ENCODE results near the gene RPS19BP1.

RPS19BP1 gene

GRCh38 chr22:39559456-39560105 lies 27.0 kb upstream of the RPS19BP1 start:
- Histone ChIP-seq H3K4me1 (ENCODE audit: control insufficient read depth, insufficient read depth, low read length) (peaks cover 4% of the 10 kb centered on the region), H3K36me3 (ENCODE audit: control insufficient read depth, insufficient read depth, low read length) (no peaks in the 10 kb centered on the region), H3K27me3 (ENCODE audit: control insufficient read depth, insufficient read depth, low read length) (peaks cover 33% of the 10 kb centered on the region), H3K27ac (ENCODE audit: low read length) (no peak overlapping the region), H3K9me3 (ENCODE audit: control insufficient read depth, insufficient read depth, low read length) (no peaks in the 10 kb centered on the region), H3K4me3 (ENCODE audit: low read length) (no peak overlapping the region)
- peak; percentile 47 for DNase-seq (ENCODE audit: low read depth, low spot score)
- WGBS (ENCODE audit: insufficient coverage, insufficient read length) = no CpG with 5 or more reads among the region's 11 CpGs

DNA sequence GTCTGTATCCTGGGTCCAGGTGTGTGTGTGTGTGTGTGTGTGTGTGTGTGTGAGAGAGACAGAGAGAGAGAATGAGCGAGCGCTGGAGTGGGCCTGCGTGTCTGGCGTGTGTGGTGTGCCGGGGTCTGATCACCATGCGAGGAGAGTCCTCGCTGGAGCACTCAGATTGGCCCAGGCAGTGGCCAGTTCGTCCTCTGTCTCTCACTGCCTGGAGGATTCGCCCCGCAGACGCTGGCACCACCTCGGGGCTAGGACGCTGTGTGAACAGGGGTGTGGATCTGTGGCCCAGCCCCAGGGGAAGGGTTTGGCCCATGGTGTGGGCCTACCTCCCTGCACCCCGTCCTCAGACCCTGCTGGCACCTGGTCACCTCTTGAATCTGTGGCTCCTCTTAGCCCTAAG lies 26.4 kb upstream of the RPS19BP1 start:
- no CpG with 5 or more reads among the region's 14 CpGs for WGBS (ENCODE audit: insufficient coverage, insufficient read length)
- H3K27me3 ChIP-seq (ENCODE audit: control insufficient read depth, insufficient read depth, low read length) = peaks cover 33% of the 10 kb centered on the region
- no peaks in the 10 kb centered on the region for H3K9me3 ChIP-seq (ENCODE audit: control insufficient read depth, insufficient read depth, low read length)
- no peak overlapping the region for H3K27ac ChIP-seq (ENCODE audit: low read length)
- DNase-seq (ENCODE audit: low read depth, low spot score) = no peak
- H3K4me1 ChIP-seq (ENCODE audit: control insufficient read depth, insufficient read depth, low read length) = peaks cover 4% of the 10 kb centered on the region
- no peak overlapping the region for H3K4me3 ChIP-seq (ENCODE audit: low read length)
- no peaks in the 10 kb centered on the region for H3K36me3 ChIP-seq (ENCODE audit: control insufficient read depth, insufficient read depth, low read length)

GRCh38 chr22:39558254-39558727 lies 25.7 kb upstream of the RPS19BP1 start:
- no CpG with 5 or more reads among the region's 34 CpGs for WGBS (ENCODE audit: insufficient coverage, insufficient read length)
- Histone ChIP-seq H3K4me3 (ENCODE audit: low read length) (no peak overlapping the region), H3K27ac (ENCODE audit: low read length) (no peak overlapping the region), H3K36me3 (ENCODE audit: control insufficient read depth, insufficient read depth, low read length) (no peaks in the 10 kb centered on the region), H3K4me1 (ENCODE audit: control insufficient read depth, insufficient read depth, low read length) (peaks cover 4% of the 10 kb centered on the region), H3K9me3 (ENCODE audit: control insufficient read depth, insufficient read depth, low read length) (no peaks in the 10 kb centered on the region), H3K27me3 (ENCODE audit: control insufficient read depth, insufficient read depth, low read length) (peaks cover 33% of the 10 kb centered on the region)
- no peak for DNase-seq (ENCODE audit: low read depth, low spot score)

DNA sequence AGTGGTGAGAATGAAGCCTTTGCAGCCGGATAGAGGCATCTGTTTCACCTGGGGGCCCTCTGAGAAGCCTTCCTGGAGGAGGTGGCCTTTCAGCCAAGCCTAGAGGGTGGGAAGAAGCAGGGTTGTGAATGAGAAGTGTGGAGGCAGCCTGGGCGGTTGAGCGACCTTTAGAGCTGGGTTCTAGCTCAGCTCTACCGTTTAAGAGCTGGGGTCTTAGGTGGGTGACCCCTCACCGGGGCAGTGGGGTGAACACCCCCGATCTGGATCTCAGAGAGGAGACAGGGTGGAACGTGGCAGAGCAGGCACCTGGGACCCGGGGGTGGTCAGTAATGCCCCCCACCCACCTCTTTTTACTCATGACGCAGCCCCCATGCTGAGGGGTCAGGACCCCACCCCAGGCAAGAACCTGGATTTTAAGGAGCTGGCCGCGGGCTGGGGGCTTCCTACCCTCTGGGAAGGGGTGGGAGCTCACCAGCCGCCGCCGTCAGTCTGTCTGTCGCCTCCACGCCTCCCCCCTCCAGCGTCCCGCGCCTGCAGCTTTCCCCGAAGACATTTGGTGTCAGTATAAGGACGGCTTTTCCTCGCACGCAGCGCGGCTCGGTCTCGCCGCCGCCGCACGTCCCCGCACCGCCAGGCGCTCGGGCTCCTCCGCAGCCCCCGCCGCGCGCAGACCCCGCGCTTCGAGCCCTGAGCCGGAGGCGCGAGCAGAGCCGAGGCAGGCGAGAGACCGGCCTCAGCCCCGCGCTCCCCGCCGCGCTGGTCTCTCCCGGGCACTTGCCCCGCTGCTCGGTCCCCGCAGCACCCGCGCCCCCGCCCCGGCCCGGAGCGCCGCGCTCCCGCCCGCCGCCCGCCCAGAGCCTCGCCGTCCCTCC lies 24.7 kb upstream of the RPS19BP1 start:
- Histone ChIP-seq H3K36me3 (ENCODE audit: control insufficient read depth, insufficient read depth, low read length) (no peaks in the 10 kb centered on the region), H3K4me1 (ENCODE audit: control insufficient read depth, insufficient read depth, low read length) (peaks cover 4% of the 10 kb centered on the region), H3K9me3 (ENCODE audit: control insufficient read depth, insufficient read depth, low read length) (no peaks in the 10 kb centered on the region), H3K27ac (ENCODE audit: low read length) (no peak overlapping the region), H3K4me3 (ENCODE audit: low read length) (no peak overlapping the region), H3K27me3 (ENCODE audit: control insufficient read depth, insufficient read depth, low read length) (peaks cover 33% of the 10 kb centered on the region)
- WGBS (ENCODE audit: insufficient coverage, insufficient read length) = no CpG with 5 or more reads among the region's 72 CpGs
- DNase-seq (ENCODE audit: low read depth, low spot score) = no peak

DNA sequence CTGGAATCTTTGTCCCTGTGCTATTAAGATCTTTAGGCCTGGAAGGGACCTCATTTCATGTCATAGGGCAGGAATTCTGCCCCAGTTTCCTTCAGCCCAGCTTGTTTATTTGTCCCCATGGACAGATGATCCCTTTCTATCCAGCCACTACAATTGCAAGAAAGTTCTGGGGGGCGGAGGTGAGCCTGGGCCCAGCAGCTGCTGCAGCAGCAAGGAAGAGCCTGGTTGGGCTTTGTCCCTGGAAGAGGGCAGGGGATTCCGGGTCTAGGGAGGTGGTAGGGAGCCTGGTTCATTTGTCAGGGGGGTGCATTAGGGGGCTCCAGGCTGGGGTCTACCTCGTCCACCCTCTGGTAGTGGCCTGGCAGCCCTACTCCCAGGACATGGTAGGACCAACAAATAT lies 21.6 kb upstream of the RPS19BP1 start:
- Histone ChIP-seq H3K4me1 (ENCODE audit: control insufficient read depth, insufficient read depth, low read length) (no peaks in the 10 kb centered on the region; the same call in 1 of the 2 replicates), H3K27me3 (ENCODE audit: control insufficient read depth, insufficient read depth, low read length) (peaks cover 33% of the 10 kb centered on the region), H3K27ac (ENCODE audit: low read length) (no peak overlapping the region), H3K36me3 (ENCODE audit: control insufficient read depth, insufficient read depth, low read length) (no peaks in the 10 kb centered on the region), H3K9me3 (ENCODE audit: control insufficient read depth, insufficient read depth, low read length) (no peaks in the 10 kb centered on the region), H3K4me3 (ENCODE audit: low read length) (no peak overlapping the region)
- no peak for DNase-seq (ENCODE audit: low read depth, low spot score)
- no CpG with 5 or more reads among the region's 3 CpGs for WGBS (ENCODE audit: insufficient coverage, insufficient read length)

GRCh38 chr22:39553429-39553828 lies 20.9 kb upstream of the RPS19BP1 start:
- DNase-seq (ENCODE audit: low read depth, low spot score) = no peak
- no peaks in the 10 kb centered on the region for H3K9me3 ChIP-seq (ENCODE audit: control insufficient read depth, insufficient read depth, low read length)
- no peak overlapping the region for H3K4me3 ChIP-seq (ENCODE audit: low read length)
- H3K27ac ChIP-seq (ENCODE audit: low read length) = no peak overlapping the region
- WGBS (ENCODE audit: insufficient coverage, insufficient read length) = no CpG with 5 or more reads among the region's 3 CpGs
- H3K4me1 ChIP-seq (ENCODE audit: control insufficient read depth, insufficient read depth, low read length) = no peaks in the 10 kb centered on the region; the same call in 1 of the 2 replicates
- H3K27me3 ChIP-seq (ENCODE audit: control insufficient read depth, insufficient read depth, low read length) = peaks cover 27% of the 10 kb centered on the region
- H3K36me3 ChIP-seq (ENCODE audit: control insufficient read depth, insufficient read depth, low read length) = no peaks in the 10 kb centered on the region

GRCh38 chr22:39547587-39547947 lies 15.0 kb upstream of the RPS19BP1 start:
- no peak for DNase-seq (ENCODE audit: low read depth, low spot score)
- H3K27me3 ChIP-seq (ENCODE audit: control insufficient read depth, insufficient read depth, low read length) = peaks cover 2% of the 10 kb centered on the region; the same call in 1 of the 2 replicates
- WGBS (ENCODE audit: insufficient coverage, insufficient read length) = no CpG with 5 or more reads among the region's 2 CpGs

DNA sequence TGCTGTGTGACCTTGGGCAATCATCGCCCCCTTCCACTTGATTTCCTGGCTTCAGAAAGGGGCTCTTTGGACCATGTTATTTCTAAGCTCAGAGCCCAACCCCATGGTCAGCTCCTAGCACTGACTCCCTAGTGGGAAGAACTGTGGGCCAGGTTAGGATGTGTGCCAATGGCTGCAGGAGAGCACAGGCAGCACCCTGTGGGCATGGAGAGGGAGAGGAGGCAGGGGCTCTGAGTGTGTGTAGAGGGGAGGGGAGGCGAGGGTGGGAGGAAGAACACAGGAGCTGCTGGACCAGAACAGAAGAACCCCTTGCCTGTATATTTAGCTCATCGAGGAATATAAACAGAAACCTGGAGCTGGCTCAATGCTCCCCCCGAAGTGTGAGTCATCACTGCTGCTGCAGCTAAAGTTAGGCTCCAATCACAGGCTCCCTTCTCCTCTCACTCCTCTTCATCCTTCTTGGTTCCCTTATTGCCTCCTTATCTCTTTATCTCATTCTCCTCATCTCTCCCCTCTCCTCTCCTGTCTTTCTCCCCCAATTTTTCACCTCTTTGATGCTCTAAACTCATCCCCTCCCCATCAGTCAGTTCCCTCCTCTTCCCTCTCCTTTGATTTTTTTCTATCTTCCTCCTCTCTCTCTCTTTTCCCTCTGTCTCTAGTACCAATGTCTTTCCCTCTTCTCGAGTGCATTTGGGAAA lies 14.5 kb upstream of the RPS19BP1 start:
- no CpG with 5 or more reads among the region's 5 CpGs for WGBS (ENCODE audit: insufficient coverage, insufficient read length)
- Histone ChIP-seq H3K4me1 (ENCODE audit: control insufficient read depth, insufficient read depth, low read length) (no peaks in the 10 kb centered on the region), H3K27ac (ENCODE audit: low read length) (no peak overlapping the region), H3K36me3 (ENCODE audit: control insufficient read depth, insufficient read depth, low read length) (no peaks in the 10 kb centered on the region), H3K27me3 (ENCODE audit: control insufficient read depth, insufficient read depth, low read length) (peaks cover 2% of the 10 kb centered on the region; the same call in 1 of the 2 replicates), H3K9me3 (ENCODE audit: control insufficient read depth, insufficient read depth, low read length) (no peaks in the 10 kb centered on the region), H3K4me3 (ENCODE audit: low read length) (no peak overlapping the region)
- no peak for DNase-seq (ENCODE audit: low read depth, low spot score)

More at GRCh38 chr22:39547587-39547947, 15.0 kb upstream of the RPS19BP1 start:
- Histone ChIP-seq H3K27ac (ENCODE audit: low read length) (no peak overlapping the region), H3K9me3 (ENCODE audit: control insufficient read depth, insufficient read depth, low read length) (no peaks in the 10 kb centered on the region), H3K4me1 (ENCODE audit: control insufficient read depth, insufficient read depth, low read length) (no peaks in the 10 kb centered on the region), H3K4me3 (ENCODE audit: low read length) (no peak overlapping the region), H3K36me3 (ENCODE audit: control insufficient read depth, insufficient read depth, low read length) (no peaks in the 10 kb centered on the region)

- Histone ChIP-seq H3K27ac (ENCODE audit: low read length) (no peak overlapping the region), H3K36me3 (ENCODE audit: control insufficient read depth, insufficient read depth, low read length) (no peaks in the 10 kb centered on the region), H3K27me3 (ENCODE audit: control insufficient read depth, insufficient read depth, low read length) (peaks cover 2% of the 10 kb centered on the region; the same call in 1 of the 2 replicates), H3K4me1 (ENCODE audit: control insufficient read depth, insufficient read depth, low read length) (no peaks in the 10 kb centered on the region), H3K4me3 (ENCODE audit: low read length) (no peak overlapping the region), H3K9me3 (ENCODE audit: control insufficient read depth, insufficient read depth, low read length) (no peaks in the 10 kb centered on the region)
- 100% methylated on average over 1 of the region's 39 CpGs for WGBS (ENCODE audit: insufficient coverage, insufficient read length)
- DNase-seq (ENCODE audit: low read depth, low spot score) = no peak
Measured at GRCh38 chr22:39545386-39546365, 13.1 kb upstream of the RPS19BP1 start.
